ENCODE data around the gene MUL1.

The MUL1 gene

DNA sequence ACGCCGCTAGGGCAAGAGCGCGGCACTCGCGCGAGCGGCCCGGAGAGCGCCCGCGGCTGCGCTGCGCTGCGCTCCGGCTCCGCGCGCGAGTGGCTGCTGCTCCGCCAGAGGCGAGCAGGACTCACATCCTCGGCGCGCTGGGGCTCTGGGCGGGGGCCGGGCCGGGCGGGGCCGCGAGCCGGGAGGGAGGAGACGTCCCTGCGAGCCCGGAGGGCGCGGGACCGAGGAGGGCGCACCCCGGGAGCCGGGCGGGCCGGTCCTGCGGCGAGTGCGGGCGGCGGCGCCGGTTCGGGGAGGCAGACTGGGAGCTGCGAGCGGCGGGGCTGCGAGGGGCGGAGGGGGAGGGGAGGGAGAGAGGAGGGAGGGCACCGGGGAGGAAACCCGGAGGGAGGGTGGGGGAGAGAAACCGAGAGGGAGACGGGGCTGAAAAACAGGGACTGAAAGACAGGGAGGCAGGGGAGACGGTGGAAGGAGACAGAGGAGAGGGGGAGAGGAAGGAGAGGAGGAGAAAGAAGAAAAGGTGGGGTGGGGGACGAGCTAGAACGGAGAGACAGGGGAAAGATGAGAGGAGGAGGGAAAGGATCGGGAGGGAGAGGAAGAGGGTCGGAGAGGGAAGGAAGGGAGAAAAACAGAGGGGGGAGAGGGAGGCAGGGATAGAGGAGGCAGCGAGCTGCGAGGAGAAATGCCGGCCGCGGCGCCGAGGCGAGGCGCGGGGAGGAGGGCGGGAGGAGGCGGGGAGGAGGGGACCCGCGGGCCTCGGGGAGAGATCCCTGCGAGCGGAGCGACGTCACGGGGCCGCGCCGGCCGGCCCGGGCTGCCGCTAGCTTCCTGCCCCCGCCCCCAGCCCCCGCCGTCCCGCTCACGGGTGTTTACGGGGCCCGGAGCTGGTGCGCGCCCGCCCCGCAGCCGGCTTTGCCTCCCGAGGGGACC lies 22.2 kb downstream of the MUL1 start, which contains the start of gene CAMK2N1:
CAMK2N1 (minus strand) TSS at position 684 of the 930 bp plus-strand sequence. CDS start 831 bp downstream, outside the sequence.
- DNase-seq (ENCODE audit: low read depth, low spot score): no peak

DNA sequence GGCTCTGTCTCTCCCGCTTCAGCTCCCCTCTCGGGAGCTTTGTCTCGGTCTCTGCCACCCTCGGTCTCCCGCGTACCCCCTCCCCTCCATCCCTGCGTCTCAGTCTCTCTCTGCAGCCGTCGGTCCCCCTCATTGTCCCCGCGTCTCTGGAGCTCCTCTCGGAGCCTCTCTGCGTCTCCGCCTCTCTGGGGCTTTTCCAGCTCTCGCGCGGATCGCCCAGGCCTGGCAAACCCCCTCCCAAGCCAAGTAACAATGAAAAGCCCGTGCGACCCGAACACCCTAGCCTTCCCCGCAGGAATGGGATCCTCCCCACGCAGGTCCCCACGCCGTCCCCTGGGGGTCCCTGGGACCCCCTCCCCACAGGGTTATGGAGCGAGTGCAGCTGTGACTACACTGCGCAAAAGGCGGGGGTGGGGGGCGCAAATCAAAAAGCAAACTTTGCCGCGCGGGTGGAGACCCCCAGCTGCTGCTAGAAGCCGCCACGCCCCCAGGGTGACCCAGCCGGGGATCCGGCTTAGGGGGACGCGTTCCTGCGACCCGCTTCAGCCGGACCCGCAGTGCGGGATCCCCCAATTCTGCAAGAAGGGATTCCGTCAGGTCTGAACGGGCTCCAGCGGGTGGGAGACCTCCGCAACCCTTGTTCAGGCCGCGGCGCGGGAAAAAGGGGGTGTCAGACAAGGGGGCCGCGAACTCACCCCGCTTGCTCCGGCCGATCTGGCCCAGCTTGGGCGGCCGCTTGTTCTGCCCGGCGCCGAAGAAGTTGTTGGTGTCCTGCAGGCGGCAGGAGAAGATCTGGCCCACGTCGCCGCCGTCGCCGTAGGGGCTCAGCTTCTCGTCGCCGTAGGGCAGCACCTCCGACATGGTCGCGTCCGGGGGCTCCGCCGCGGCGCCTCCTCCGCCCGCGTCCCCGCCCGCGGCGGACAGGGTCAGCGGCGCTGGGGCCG lies 23.2 kb downstream of the MUL1 start:
- DNase-seq (ENCODE audit: low read depth, low spot score): no peak

DNA sequence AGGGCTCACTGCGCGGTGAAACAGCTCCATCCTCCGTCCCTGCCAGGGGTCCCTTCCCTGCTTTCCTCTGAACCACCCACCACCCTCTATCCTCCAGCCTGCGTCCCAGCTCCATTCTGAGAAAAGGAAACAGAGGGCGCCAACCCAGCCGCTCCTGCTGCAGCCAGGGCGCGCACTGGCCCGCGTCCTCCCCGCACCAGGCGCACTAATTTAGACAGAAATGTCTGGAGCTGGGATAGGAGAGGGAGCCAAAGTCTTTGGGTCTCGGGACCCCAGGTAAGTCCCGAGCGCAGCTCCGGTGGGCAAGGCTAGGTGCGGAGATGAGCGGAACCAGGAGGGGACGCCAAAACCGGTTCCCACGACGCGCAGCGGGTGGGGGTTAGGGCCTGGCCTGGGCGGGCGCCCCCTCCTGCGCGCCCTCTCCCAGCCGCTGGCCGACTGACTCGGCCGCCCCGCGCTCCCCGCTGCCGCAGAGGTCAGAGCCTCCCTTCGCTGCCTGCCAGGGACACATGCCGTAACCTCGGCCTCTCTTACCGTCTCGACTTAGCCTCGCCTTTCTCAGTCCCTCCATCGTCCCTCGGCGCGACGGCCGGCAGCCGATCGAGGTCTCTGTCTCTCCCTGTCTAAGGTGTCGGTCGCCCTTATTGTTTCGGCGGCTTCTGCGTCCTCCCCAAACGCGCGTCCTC lies 24.0 kb downstream of the MUL1 start:
- DNase-seq (ENCODE audit: low read depth, low spot score): no peak

DNA sequence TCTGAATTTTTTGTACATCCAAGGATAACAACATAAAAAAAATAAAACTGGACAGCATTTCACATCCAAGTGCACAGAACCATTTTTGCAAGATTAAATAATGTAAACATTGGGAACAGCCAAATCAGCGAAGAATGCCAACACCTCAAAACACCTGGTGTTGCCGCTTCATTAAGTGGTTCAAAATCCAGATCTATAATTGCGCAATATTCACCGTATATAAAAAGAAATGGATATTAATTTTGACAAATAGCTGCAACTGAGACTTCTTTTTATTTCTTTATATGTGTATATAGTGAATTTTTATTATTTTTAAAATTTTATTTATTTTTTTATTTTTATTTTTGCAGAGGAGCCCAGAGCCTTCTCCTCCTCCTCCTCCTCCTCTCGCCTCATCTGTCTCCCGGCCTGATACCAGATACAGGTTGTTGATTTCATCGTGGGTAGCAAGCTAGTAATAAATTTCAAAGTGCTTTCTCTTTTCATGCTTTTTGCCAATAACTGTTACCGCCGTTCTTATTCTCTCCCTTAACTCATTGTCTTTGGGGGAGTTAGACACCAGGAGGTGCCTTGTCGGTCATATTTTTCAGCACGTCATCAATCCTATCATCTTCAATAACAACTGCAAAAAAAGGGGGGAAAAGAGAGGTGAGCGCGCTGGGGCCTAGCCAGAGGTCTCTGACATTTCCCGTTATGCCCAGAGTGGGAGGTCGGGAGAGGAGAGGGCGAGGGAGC lies 24.7 kb downstream of the MUL1 start:
- DNase-seq (ENCODE audit: low read depth, low spot score): no peak

DNA sequence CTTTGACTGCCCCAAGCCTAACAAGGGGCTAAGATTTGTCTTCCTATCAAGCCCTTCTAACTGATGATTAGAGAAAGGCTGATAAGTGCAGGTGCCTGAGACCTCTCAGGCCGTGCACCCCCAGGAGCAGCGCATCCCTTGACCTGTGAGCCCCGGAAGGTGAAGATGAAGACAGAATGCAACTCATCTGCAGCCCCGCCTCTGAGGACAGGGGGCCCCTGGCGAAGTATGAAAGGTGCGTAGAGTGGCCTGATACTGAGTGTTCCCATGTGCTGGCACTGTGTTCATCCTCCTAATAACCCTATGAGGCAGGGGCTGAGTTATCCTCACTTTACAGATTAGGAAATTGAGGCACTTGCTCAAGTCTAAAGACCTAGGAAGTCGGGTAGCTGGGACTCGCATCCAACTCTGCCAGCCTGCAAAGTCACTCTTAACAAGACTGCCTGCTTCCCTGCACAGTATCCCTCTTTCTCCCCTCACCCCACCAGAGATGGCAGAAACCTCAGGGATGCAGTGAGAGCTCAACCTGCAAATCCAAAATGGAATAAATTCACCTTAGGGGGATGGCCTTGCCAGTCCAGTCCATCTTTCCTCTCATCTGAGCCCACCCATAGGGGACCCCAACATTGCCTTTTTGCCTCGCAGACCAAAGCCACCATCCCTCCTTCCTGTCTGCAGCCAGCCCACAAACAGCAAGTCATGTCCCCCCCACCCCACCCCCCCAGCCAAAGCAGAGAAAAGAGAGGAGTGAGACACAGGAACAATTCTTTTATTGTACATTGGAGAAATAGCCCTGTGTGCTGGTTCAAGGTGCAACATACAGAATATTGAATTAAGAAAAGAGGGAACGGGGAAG lies 26.1 kb downstream of the MUL1 start:
- DNase-seq (ENCODE audit: low read depth, low spot score): no peak

DNA sequence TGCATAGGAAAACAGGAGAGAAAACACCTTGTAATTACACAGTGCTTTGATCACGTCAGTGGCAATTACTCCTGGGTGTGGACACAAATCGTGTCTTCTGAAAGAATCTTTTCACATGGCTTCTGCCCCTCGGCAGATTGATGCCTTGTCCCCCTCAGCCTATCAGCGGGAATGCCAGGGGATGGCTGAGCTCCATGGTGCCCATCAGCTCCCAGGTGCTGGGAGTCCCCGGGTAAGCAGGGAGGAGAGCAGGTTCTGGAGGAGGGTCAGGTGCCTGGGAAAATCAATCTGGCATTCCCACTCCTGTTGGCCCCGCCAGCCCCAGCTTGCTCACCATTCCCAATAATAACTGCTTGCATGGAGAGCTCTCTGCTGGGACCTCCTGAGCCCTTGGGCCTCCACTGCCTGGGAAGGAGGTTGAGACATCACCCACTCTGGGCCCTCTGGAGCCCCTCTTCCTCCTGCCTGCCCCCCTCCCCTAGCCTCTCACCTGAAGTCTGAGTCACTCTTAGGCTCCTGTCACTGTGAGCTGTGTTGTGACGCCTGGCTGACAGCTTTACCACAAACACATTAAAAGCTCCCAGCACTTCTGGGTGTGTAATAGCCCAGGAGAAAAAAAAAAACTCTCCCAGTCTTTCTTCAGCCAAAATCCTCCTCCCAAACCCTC lies 26.9 kb downstream of the MUL1 start:
- no peak for DNase-seq (ENCODE audit: low read depth, low spot score)

DNA sequence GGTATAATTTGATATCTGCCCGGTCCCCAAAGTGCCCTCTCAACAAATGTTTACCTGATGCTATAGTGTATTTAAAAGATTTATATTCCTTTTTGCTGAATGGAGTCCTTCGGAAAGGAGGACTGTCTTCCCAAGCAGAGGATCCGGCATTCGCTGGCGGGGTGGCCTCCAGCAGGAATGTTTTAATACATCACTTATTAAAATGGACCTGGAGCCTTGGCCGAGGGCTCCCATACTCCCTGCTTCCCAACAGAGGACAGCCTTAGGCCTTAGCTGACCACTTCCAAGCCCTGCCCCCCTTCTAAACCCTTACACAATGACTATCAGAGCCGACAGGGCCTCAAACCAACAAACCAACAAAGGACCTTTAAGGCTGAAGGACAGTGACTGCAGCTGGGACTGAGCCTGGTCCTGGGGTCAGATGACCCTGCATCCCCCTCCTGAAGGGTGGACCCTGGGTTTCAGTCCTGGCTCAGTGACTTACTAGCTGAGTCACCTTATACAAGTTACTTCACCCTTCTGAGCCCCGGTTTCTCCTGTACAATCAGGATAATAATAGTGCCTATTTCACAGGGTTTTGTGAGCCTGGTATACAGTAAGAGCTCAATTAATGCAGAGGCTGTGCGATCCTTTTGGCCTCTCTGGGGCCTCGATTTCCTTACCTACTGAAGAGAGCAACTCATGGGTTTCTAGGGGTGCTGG lies 27.6 kb downstream of the MUL1 start:
- DNase-seq (ENCODE audit: low read depth, low spot score): no peak

DNA sequence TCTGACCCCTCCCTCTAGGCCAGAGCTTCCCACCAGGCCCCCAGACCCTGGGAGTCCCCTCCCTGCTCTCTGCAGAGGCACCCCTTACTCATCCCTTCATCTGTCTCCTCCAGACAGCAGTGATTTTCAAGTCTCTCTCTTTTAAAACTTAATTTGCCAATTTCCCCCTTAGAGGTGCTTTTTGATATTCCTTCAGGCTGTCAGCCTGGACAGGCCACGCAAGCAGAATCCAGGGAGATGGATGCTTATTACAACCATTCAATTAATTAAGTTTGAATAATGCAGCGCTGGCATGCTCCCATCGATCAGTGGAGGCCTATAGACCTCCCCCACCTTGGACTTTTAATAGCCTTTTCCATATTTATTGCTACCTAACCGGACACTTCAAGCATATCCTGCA lies 28.1 kb downstream of the MUL1 start:
- DNase-seq (ENCODE audit: low read depth, low spot score): no peak

DNA sequence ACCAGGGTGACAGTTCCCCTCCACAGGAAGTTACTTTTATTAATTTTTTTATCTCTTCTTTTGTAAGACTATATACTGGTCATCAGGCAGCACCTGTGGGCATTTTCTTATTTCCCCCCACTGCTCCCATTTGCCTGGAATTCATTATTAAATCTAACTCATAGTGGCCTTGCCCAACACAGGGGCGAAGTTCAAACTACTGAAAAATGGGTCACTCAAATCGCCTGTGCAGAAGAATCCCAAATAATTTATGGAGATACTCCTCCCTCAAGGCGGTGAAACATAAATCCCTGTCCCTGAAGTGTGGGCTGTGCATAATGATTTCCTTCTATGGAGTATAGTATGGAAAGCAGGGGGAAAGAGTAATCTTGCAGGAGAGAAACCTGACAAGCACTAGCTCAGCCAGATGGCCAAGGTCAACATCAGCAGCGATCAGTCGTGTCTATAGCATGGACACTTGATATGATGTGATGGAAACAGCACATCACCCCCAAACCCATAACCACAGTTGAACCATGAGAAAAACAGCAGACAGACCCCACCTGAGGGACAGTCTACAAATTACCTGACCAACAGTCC lies 29.8 kb downstream of the MUL1 start:
- no peak for DNase-seq (ENCODE audit: low read depth, low spot score)

DNA sequence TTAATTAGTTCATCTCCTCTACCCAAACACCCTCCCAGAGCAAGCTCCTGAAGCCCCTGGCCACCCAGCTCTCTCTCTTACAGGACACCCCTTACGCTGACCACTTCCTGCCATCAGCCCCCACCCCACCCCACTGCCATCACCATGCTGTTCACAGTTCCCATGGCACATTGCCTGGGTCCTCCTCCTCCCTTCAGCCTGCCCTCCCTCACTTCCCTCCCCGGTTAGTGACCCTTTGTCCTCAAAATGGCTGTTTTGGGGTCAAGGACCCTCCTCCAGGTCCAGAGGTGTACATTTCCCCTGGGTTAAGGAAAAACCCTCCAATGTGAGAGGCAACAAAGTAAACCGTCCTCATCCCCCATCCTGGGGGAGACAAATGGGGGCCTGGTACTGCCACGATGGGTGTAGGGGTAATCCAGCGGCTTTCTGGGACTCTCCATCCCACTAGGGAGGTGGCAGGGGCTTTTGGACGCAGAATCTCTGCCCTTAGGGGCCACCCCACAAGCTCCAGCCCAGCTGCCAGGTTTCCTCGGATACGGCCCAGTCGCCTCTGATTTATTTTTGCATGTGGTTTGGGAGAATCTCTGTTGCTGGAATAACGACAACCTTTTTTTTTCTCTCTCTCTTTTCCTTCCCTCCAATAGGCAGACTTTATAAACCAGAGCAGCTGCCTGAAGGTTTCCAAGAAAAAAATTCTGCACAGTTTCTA lies 30.4 kb downstream of the MUL1 start:
- DNase-seq (ENCODE audit: low read depth, low spot score): no peak

DNA sequence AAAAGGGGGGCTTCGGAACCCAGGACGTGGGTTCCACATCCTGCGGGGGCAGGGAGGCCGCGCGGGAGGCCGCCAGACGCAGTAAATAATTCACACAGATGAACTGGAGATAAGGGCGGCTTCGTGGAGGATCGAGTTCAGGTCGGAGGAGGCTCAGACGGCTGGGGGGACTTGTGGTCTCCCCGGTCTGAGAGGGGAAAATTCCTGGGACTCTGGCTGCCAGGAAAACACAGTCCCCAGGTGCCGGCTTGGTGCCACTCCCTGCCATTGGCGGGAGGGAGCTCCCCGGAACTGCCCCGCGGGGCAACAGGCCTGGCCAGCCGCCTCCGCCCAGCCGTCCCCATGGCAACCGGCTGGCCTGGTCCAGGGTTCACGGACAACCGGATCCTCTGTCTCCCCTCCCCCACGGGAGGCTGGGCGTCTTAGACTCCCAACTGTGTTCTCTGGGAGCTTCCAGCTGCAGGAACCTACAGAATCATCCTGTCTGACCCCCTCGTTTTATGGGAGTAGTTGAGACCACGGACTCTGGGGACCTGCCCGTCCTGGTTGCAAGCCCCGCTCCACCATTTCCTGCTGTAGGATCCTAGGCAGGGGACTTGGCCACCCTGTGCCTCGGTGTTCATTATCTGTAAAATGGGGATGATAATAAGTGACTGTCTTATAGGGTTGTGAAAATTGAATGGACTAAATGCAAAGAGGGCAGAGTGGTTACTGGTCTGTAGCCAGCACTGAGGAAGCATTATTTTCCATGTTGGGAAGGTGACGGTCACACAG lies 31.5 kb downstream of the MUL1 start:
- no peak for DNase-seq (ENCODE audit: low read depth, low spot score)

DNA sequence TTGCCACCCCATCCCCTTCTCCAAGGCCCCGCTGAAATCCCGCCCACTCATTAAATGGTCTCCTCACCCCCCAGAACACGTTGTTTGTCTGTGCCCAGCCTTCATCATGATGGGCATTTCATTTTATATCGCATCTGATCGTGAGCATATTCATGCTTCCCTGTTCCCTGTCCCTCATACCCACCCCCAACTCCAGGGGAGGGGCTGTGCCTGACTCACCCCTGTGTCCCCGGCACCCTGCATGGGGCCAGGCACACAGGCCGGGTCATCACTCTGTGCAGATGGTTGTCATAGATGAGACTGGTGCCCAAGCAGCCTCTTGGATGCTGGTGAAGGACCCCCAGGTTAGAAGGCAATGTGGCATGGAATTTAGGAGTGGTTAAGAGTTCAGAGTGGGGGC lies 33.0 kb downstream of the MUL1 start:
- no peak for DNase-seq (ENCODE audit: low read depth, low spot score)

DNA sequence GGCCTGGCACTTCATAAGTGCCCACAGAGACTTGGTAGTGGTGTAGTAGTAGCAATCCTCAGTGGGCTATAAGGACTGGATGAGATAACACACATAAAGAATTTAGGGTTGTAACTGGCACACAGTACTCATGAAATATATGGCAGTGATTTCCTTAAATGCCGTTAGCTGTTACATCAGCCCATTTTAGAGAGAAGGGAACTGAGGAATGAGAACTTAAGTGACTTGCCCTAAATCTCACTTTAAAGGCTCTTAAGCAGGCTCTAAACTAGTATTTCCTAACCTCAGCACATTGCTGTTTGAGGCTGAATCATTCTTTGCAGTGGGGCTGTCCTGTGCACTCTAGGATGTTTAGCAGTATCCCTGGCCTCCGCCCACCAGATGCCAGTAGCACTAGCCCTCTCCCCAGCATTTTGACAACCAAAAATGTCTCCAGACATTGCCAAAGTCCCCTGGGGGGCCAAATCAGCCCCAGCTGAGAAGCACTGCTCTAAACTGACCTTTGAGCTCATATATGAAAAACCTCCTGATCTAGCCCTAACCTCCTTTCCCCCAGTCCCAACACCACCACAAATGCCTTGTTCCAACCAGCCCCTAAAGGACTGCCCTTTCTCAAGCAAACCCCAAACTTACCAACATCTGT lies 33.5 kb downstream of the MUL1 start:
- DNase-seq (ENCODE audit: low read depth, low spot score): no peak

DNA sequence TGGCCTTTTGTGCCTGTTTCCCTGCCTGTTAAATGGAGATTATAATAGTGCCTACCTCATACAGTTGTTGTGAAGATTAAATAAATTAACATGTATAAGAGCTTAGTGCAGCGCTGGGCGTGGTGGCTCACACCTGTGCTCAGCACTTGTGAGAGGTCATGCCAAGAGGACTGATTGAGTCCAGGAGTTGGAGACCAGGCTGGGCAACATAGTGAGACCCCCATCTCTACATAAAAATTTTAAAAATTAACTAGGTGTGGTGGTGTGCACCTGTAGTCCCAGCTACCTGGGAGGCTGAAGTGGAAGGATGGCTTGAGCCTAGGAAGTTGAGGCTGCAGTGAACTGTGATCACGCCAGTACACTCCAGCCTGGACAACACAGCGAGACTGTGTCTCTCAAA lies 34.1 kb downstream of the MUL1 start:
- DNase-seq (ENCODE audit: low read depth, low spot score): no peak

DNA sequence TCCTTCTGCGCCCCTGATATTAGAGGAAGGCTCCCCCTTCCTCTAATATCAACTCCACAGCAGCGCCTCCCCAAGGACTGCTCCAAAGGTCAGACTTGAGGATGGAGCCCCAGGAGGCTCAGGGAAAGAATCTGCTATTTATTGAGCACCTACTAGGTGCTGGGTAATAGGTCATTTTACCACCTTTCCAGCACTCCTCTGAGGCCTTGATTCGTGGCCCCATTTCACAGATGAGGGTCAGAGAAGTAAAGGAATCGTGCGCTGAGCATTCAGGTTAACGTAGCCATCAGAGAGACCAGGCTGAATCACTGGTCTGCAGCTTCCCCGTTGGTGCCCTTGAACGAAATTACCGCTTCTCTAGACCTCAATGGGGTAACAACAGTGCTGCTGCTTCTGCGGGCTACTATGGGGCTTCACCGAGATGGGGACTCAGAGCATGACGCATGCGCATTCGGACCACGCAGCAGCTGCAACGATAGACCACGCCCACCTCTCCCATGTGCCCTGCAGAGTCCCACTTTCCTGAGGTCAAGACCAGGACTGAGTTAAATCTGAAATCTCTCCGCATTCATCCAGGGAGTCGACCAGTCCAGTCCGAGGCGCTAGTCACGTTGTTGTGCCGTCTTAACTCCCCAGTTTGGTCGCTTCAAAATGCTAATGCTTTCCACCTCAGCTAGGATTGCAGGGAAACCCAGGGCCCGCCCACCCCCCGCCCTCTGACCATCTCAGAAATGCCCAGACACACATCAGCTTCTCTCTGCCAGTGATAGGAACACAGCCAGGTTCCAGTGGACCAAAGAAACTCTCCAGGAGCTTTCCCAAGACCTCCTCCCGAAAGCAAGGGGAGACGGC lies 34.9 kb downstream of the MUL1 start:
- no peak for DNase-seq (ENCODE audit: low read depth, low spot score)

DNA sequence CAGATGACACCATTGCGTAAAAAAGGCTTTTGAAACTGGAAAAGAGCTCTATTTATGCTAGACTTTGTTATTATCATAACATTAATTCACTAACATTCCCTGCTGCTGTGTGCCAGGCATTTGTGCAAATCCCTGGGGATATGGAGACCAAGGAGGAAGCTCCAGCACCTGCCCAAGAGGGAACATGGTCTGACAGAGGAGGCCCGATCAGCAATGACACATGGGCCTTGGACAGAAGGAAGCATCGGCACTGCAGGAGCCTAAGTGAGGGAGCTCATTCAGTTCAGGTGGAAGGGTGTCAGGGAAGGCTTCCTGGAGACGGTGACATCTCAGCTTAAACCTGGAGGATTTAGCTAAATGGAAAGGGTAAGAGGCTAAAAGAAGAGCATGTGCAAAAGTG lies 35.8 kb downstream of the MUL1 start:
- DNase-seq (ENCODE audit: low read depth, low spot score): no peak
